Measurements from ENCODE around the gene KDM1A. TPM values are rescaled to one million over a fixed set of nuclear protein-coding genes. Genes with fewer than 3 reads are reported as not detected.

KDM1A gene
- total RNA-seq, 4 donors from 2014 or later, result 18.7 to 41.4 (median 29.3) TPM

GRCh38 chr1:23040509-23040908, 21.2 kb downstream of the KDM1A start:
- Histone ChIP-seq H3K4me3 (no peak overlapping the region), H3K36me3 (no peaks in the 10 kb centered on the region), H3K4me1 (peaks cover 0 to 16% (median 0%) of the 10 kb centered on the region in 4 donors), H3K27me3 (no peaks in the 10 kb centered on the region), H3K9me3 (no peaks in the 10 kb centered on the region), H3K27ac (no peak overlapping the region)
- DNase-seq, result no peak
- TF ChIP-seq EP300 (IDR thresholded peaks at IDR 0.05; ENCODE audit: low read depth) (no peak), POLR2A (IDR thresholded peaks at IDR 0.05) (no peak), POLR2AphosphoS5 (IDR thresholded peaks at IDR 0.05) (no peak)
- TF ChIP-seq, protein P1, sequence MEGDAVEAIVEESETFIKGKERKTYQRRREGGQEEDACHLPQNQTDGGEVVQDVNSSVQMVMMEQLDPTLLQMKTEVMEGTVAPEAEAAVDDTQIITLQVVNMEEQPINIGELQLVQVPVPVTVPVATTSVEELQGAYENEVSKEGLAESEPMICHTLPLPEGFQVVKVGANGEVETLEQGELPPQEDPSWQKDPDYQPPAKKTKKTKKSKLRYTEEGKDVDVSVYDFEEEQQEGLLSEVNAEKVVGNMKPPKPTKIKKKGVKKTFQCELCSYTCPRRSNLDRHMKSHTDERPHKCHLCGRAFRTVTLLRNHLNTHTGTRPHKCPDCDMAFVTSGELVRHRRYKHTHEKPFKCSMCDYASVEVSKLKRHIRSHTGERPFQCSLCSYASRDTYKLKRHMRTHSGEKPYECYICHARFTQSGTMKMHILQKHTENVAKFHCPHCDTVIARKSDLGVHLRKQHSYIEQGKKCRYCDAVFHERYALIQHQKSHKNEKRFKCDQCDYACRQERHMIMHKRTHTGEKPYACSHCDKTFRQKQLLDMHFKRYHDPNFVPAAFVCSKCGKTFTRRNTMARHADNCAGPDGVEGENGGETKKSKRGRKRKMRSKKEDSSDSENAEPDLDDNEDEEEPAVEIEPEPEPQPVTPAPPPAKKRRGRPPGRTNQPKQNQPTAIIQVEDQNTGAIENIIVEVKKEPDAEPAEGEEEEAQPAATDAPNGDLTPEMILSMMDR (IDR thresholded peaks at IDR 0.05), result no peak
- 95 to 96% methylated on average over 5 of the region's 5 CpGs for WGBS, 2 donors (ENCODE audit: low coverage in 1 of 2)
- intact Hi-C loops (cut with DNase I; ENCODE audit: low total_unique reads) (no loop called here), in situ Hi-C loops (cut with MboI; ENCODE audit: low pct_ligation_motif_present in 1 of 4, low pct_unique_long_range_greater_than_20kb in 1 of 4, low sequenced_read_pairs in 3 of 4) (no loop called here)

DNA sequence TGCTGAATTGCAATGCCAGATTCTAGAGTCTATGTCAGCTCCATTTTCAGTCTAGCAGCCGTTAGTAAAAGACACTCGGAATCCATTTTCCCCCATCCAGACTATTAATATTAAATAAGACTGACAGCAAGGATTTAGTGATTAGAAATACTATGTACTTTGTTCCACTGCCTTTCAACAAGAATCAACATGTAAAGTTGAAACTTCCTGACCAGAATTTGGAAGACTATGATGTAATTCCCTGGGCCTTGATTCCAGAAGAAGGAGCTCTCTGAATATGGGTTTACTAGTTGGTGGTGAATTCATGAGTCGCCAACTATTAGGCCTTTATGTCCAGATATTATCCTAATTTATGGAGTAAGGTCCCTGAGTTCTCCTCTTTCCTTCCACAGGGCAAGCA, 24.8 kb downstream of the KDM1A start:
- in situ Hi-C loops (cut with MboI; ENCODE audit: low pct_ligation_motif_present in 1 of 4, low pct_unique_long_range_greater_than_20kb in 1 of 4, low sequenced_read_pairs in 3 of 4), result no loop called here
- DNase-seq, result no peak

GRCh38 chr1:23050201-23050600, 30.9 kb downstream of the KDM1A start:
- Histone ChIP-seq H3K36me3 (peaks cover 0 to 18% (median 0%) of the 10 kb centered on the region in 4 donors), H3K9me3 (no peaks in the 10 kb centered on the region), H3K4me3 (no peak overlapping the region), H3K27ac (no peak overlapping the region), H3K27me3 (no peaks in the 10 kb centered on the region), H3K4me1 (no peaks in the 10 kb centered on the region)
- in situ Hi-C loops (cut with MboI; ENCODE audit: low pct_ligation_motif_present in 1 of 4, low pct_unique_long_range_greater_than_20kb in 1 of 4, low sequenced_read_pairs in 3 of 4), result no loop called here
- 93 to 97% methylated on average over 7 of the region's 7 CpGs for WGBS, 2 donors (ENCODE audit: low coverage in 1 of 2)
- DNase-seq, result no peak
- TF ChIP-seq EP300 (IDR thresholded peaks at IDR 0.05; ENCODE audit: low read depth), result no peak
- intact Hi-C loops (cut with DNase I; ENCODE audit: low total_unique reads), result no loop called here

More for the DNA sequence above, 24.8 kb downstream of the KDM1A start:
- H3K36me3 ChIP-seq, result no peaks in the 10 kb centered on the region
- TF ChIP-seq POLR2A (IDR thresholded peaks at IDR 0.05), result no peak
- H3K4me1 ChIP-seq, result peaks cover 0 to 5% (median 0%) of the 10 kb centered on the region in 4 donors
- no peak overlapping the region for H3K4me3 ChIP-seq
- H3K9me3 ChIP-seq, result no peaks in the 10 kb centered on the region
- 94 to 96% methylated on average over 3 of the region's 3 CpGs for whole genome bisulfite sequencing, 2 donors (ENCODE audit: low coverage in 1 of 2)
- H3K27ac ChIP-seq, result no peak overlapping the region
- H3K27me3 ChIP-seq, result no peaks in the 10 kb centered on the region
- intact Hi-C loops (cut with DNase I; ENCODE audit: low total_unique reads), result no loop called here

DNA sequence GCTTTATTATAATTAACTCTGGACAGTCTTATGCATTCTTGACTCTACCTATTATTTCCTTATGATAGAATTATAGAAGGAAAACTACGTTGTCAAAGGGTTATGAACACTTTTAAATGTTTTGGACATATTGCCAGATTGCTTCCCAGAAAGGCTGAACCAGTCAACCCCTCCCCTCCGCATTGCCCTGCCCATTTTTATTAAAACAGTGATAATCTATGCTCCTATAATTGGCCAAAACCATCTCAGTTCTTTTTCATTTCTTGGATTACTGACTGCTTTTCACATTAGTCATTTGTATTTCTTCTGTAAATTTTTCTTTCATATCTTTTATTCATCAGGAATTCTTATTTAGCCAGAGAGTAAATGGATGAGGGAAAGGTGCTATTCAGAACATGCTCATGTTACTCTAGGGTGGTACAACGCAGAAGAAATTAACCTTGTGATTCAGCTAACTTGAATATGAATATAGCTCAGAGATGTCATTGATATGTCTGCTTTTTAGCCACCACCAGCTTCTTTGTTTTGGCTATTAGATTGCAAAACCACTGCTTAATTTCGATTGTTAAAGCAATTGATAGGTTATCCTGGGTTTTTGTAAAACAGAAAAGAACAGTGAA, 32.1 kb downstream of the KDM1A start:
- DNase-seq, result no peak
- H3K4me3 ChIP-seq, result no peak overlapping the region
- H3K9me3 ChIP-seq, result no peaks in the 10 kb centered on the region
- in situ Hi-C loops (cut with MboI; ENCODE audit: low pct_ligation_motif_present in 1 of 4, low pct_unique_long_range_greater_than_20kb in 1 of 4, low sequenced_read_pairs in 3 of 4) (no loop called here), intact Hi-C loops (cut with DNase I; ENCODE audit: low total_unique reads) (no loop called here)
- no peaks in the 10 kb centered on the region for H3K27me3 ChIP-seq
- WGBS, 2 donors (ENCODE audit: low coverage in 1 of 2), result 83 to 87% methylated on average over 4 of the region's 4 CpGs
- peaks cover 0 to 24% (median 3%) of the 10 kb centered on the region in 4 donors for H3K36me3 ChIP-seq
- H3K27ac ChIP-seq, result no peak overlapping the region
- TF ChIP-seq POLR2AphosphoS5 (IDR thresholded peaks at IDR 0.05), result no peak
- TF ChIP-seq, protein P1 (IDR thresholded peaks at IDR 0.05), result no peak
- H3K4me1 ChIP-seq, result no peaks in the 10 kb centered on the region

DNA sequence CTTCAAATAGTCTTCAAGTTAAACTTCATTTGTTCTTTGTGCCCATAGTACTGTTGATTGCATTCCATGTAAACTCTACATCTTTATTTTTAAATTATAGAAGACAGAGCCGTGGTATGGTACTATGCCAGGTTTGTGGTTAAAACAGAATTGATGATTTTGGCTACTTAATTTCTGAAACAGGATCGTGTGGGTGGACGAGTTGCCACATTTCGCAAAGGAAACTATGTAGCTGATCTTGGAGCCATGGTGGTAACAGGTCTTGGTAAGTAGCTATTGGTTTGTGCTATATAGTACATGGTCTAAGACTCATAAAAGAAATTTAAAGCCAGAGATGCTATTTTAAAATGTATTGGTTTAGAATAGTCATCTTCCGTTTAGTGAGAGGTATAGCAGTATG, 38.0 kb downstream of the KDM1A start:
- H3K36me3 ChIP-seq, result peaks cover 0 to 50% (median 14%) of the 10 kb centered on the region in 4 donors

More for the DNA sequence above, 38.0 kb downstream of the KDM1A start:
- no peak for DNase-seq
- Histone ChIP-seq H3K4me1 (no peaks in the 10 kb centered on the region), H3K4me3 (no peak overlapping the region), H3K9me3 (no peaks in the 10 kb centered on the region), H3K27ac (no peak overlapping the region), H3K27me3 (no peaks in the 10 kb centered on the region)
- in situ Hi-C loops (cut with MboI; ENCODE audit: low pct_ligation_motif_present in 1 of 4, low pct_unique_long_range_greater_than_20kb in 1 of 4, low sequenced_read_pairs in 3 of 4) (no loop called here), intact Hi-C loops (cut with DNase I; ENCODE audit: low total_unique reads) (no loop called here)
- TF ChIP-seq, protein P1 (IDR thresholded peaks at IDR 0.05), result no peak
- no peak for TF ChIP-seq EP300 (IDR thresholded peaks at IDR 0.05; ENCODE audit: low read depth)
- TF ChIP-seq POLR2A (IDR thresholded peaks at IDR 0.05), result no peak
- TF ChIP-seq POLR2AphosphoS5 (IDR thresholded peaks at IDR 0.05), result no peak
- WGBS, 2 donors (ENCODE audit: low coverage in 1 of 2), result 90 to 92% methylated on average over 5 of the region's 5 CpGs

Measured in transverse colon (tissue), 4 donors.